ENCODE data around the gene TIMM10B.
A peak's percentile ranks its signal among the peaks of the same experiment; 100 is the strongest.

Gene TIMM10B

GRCh38 chr11:6472934-6473333 is 8.4 kb upstream of the TIMM10B start:
- DNase-seq (ENCODE audit: low spot score), result no peak
- TF ChIP-seq, protein P1, sequence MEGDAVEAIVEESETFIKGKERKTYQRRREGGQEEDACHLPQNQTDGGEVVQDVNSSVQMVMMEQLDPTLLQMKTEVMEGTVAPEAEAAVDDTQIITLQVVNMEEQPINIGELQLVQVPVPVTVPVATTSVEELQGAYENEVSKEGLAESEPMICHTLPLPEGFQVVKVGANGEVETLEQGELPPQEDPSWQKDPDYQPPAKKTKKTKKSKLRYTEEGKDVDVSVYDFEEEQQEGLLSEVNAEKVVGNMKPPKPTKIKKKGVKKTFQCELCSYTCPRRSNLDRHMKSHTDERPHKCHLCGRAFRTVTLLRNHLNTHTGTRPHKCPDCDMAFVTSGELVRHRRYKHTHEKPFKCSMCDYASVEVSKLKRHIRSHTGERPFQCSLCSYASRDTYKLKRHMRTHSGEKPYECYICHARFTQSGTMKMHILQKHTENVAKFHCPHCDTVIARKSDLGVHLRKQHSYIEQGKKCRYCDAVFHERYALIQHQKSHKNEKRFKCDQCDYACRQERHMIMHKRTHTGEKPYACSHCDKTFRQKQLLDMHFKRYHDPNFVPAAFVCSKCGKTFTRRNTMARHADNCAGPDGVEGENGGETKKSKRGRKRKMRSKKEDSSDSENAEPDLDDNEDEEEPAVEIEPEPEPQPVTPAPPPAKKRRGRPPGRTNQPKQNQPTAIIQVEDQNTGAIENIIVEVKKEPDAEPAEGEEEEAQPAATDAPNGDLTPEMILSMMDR (IDR thresholded peaks at IDR 0.05; ENCODE audit: extremely low read depth, missing control alignments), result no peak

DNA sequence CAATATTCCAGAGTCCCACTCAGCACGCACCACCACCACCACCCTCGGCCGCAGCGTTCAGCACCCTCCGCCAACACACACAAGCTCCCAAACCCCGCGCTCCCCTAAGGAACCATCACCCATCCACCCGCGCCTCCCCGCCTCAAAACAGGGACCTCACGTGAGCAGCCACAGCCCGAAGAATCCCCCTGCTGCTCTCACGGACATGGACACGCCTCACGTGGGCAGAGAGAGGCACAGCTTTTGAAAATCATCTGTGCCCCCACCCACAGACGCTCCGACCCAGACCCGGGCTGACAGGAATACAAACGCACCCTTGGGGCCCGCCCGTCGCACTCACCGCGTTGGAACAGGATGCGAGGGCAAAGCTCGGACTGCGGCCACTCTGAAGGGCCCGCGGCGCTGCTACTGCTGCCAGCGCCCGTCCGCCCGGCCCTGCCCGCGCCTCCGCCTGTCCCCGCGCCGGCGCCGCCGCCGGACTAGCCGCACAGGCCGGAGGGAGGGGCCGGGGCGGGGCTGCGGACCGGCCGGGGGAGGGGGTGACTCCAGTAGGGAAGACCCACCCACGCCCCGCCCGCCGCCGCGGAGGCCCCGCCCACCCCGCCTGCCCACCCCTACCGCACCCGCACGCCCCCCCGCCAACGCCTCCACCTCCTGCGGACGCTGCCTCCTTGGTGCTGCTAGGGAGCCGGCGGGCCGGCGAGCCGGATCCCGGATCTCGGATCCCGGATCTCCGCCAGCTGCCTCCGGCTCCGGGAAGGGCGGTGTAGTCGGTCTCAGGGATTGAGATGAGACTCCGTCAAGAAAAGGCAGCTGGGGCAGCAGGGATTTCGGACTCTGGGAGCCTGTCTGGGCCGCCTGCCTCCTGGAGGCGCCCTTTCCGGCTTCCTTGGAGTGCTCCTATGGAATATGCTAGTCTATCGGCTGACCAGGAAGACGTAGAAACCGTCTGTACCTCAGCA is 7.6 kb upstream of the TIMM10B start, which contains the start of gene TRIM3:
Gene TRIM3 (minus strand): TSS at position 491 of the 962 bp plus-strand sequence. CDS start 8,246 bp downstream, outside the sequence.
- DNase-seq (ENCODE audit: low spot score), result peak; percentile 97
- TF ChIP-seq, protein P1 (IDR thresholded peaks at IDR 0.05; ENCODE audit: extremely low read depth, missing control alignments), result no peak

GRCh38 chr11:6474413-6474792 is 6.9 kb upstream of the TIMM10B start:
- TF ChIP-seq, protein P1 (IDR thresholded peaks at IDR 0.05; ENCODE audit: extremely low read depth, missing control alignments), result no peak
- DNase-seq (ENCODE audit: low spot score), result no peak

DNA sequence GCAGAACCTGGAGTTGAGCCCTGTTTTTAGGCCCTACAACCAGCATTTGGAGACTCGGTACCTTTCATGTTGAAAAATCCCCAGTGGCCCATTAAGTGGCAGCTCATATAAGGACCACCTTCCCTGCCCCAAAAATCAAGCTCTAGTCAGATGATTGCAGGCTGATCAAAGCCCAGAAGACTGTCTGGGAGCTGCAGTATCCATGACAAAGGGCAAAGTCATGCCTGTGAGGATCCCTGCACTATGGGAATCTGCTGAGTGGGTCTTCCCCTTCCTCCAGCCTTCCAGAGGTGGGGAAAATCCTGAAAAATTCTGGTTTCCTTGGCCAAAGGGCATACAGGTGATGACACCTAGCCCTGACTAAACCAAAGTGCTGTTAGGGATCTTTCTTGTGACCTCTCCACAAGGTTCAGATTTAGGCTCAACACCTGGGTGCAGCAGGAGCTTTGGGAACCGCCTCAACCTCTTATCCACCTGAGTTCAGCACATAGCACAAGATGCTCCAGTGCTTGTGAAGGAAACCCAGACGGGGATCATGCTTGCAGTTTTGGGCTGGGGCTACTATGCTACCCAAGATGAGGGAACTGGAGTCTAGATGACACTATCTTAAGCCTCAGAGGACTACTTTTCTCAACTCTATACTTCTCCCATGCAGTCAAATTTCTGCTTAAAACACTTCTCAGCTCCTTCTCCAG is 6.3 kb upstream of the TIMM10B start:
- no peak for DNase-seq (ENCODE audit: low spot score)
- TF ChIP-seq, protein P1 (IDR thresholded peaks at IDR 0.05; ENCODE audit: extremely low read depth, missing control alignments), result no peak

GRCh38 chr11:6475936-6476335 is 5.4 kb upstream of the TIMM10B start:
- no peak for DNase-seq (ENCODE audit: low spot score)
- TF ChIP-seq, protein P1 (IDR thresholded peaks at IDR 0.05; ENCODE audit: extremely low read depth, missing control alignments), result no peak

DNA sequence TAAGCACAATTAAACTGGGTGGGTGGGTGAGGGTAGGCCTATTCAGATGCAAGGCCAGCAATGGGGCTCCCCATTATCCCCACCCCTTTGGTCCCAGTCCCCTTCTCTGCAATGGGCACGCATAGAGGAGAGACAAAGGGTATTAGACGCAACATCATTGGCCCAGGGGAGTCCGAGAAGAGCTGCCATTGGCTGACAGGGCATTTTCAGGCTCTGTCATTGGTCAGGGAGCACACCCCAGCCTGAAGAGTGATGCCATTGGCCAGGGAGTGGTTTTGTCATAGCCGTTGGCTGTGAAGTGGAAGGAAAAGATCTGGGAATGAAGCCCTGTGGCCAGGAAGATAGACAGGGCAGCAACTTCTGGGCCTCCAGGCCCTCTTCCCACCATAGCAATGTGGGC is 4.7 kb upstream of the TIMM10B start:
- no peak for DNase-seq (ENCODE audit: low spot score)
- TF ChIP-seq, protein P1 (IDR thresholded peaks at IDR 0.05; ENCODE audit: extremely low read depth, missing control alignments), result no peak
